Keratinocyte (primary cell): ENCODE measurements around the gene DIAPH2. TPM values are rescaled to one million over a fixed set of nuclear protein-coding genes. Genes with fewer than 3 reads are reported as not detected.

Experiments
- DNase-seq: peaks from one replicate; pipeline ENCODE4 v3.0.0-alpha.2; 2011; ENCODE audit warnings: low read depth, missing footprints, low spot score
- FAIRE-seq: peaks from 2 replicates; lab custom pipeline; 2011; peaks lifted over from hg19 to GRCh38; lab: Jason Lieb, UNC
- H2AFZ ChIP-seq: 2 replicates; pipeline ENCODE4 v1.6.0; 2012; ENCODE audit warnings: low read length, control low read depth, inconsistent platforms; ENCODE audit not compliant: control insufficient read depth
- H3K27ac ChIP-seq: 2 replicates; pipeline ENCODE4 v1.5.1; 2011; ENCODE audit warnings: low read length; ENCODE audit not compliant: control insufficient read depth, insufficient read depth
- H3K27me3 ChIP-seq: 3 replicates; pipeline ENCODE4 v1.6.0; 2011; ENCODE audit warnings: low read length; ENCODE audit not compliant: control insufficient read depth, insufficient read depth; ENCODE audit errors: extremely low read depth
- H3K36me3 ChIP-seq, 2 experiments: 2 replicates in 1 of 2; 3 replicates in 1 of 2; pipeline ENCODE4 v1.5.1; 2011; ENCODE audit warnings: low read length in 2 of 2, mild to moderate bottlenecking in 1 of 2; ENCODE audit not compliant: control insufficient read depth in 2 of 2, insufficient read depth in 2 of 2; ENCODE audit errors: extremely low read depth in 1 of 2
- H3K4me1 ChIP-seq: 3 replicates; pipeline ENCODE4 v1.5.1; 2011; ENCODE audit warnings: low read length; ENCODE audit not compliant: control insufficient read depth, insufficient read depth; ENCODE audit errors: extremely low read depth
- H3K4me2 ChIP-seq: 3 replicates; pipeline ENCODE4 v1.6.0; 2011; ENCODE audit warnings: low read depth, low read length; ENCODE audit not compliant: control insufficient read depth, insufficient read depth; ENCODE audit errors: extremely low read depth
- H3K4me3 ChIP-seq, 3 experiments: fragments of 200-600 bp in 1 of 3; sonication (generic) in 1 of 3; 2 replicates in 2 of 3; 3 replicates in 1 of 3; pipeline ENCODE4 v1.5.1; 2011 to 2016; ENCODE audit warnings: low read length in 3 of 3, mild to moderate bottlenecking in 3 of 3, control low read depth in 2 of 3, inconsistent platforms in 1 of 3, low read depth in 1 of 3, mixed read lengths in 1 of 3, mixed run types in 1 of 3, moderate library complexity in 1 of 3; ENCODE audit not compliant: control insufficient read depth in 2 of 3, insufficient read depth in 2 of 3; ENCODE audit errors: extremely low read depth in 1 of 3
- H3K79me2 ChIP-seq: 2 replicates; pipeline ENCODE4 v1.6.0; 2012; ENCODE audit warnings: low read length; ENCODE audit not compliant: control insufficient read depth, insufficient read depth
- H3K9ac ChIP-seq: 3 replicates; pipeline ENCODE4 v1.6.0; 2011; ENCODE audit warnings: low read length; ENCODE audit not compliant: control insufficient read depth, insufficient read depth; ENCODE audit errors: extremely low read depth
- H3K9me1 ChIP-seq: 3 replicates; pipeline ENCODE4 v1.6.0; 2011; ENCODE audit warnings: low read length; ENCODE audit not compliant: control insufficient read depth, insufficient read depth; ENCODE audit errors: extremely low read depth
- H3K9me3 ChIP-seq: 2 replicates; pipeline ENCODE4 v1.5.1; 2012; ENCODE audit warnings: low read depth, low read length; ENCODE audit not compliant: control insufficient read depth
- H4K20me1 ChIP-seq: 3 replicates; pipeline ENCODE4 v1.6.0; 2011; ENCODE audit warnings: low read length; ENCODE audit not compliant: control insufficient read depth, insufficient read depth; ENCODE audit errors: extremely low read depth
- EZH2 ChIP-seq: IDR thresholded peaks from one replicate; pipeline ENCODE4 v1.6.1; 2012; ENCODE audit warnings: inconsistent platforms, mild to moderate bottlenecking, low read length, moderate library complexity
- dilution Hi-C: fragments of 300-500 bp; cut with MboI; formaldehyde crosslinking; loops from one replicate; pipeline ENCODE4 v1.7.0; 2020; ENCODE audit warnings: low sequenced_read_pairs; ENCODE audit not compliant: extremely low pct_ligation_motif_present
- polyA plus RNA-seq, 5 experiments: library from polyadenylated mRNA; depleted of rRNA in 3 of 5; stranded (reverse) in 3 of 5; stranded (forward) in 1 of 5; unstranded in 1 of 5; fragments of >200 nt; gene quantifications; 1 replicate in 1 of 5; 2 replicates in 3 of 5; 3 replicates in 1 of 5; pipeline versions ENCODE4 v1.2.1 to v1.2.3, GENCODE V29; 2011 to 2012; ENCODE audit warnings: missing spikeins in 2 of 5, low read depth in 1 of 5, low replicate concordance in 1 of 5
- TF ChIP-seq, protein P1 (sequence below), 3 experiments: IDR thresholded peaks in 1 of 3; conservative IDR thresholded peaks in 1 of 3; optimal IDR thresholded peaks in 1 of 3; 2 replicates in 2 of 3; 3 replicates in 1 of 3; pipeline versions ENCODE3 to v1.5.1; 2011; ENCODE audit warnings: low read length in 3 of 3, mild to moderate bottlenecking in 3 of 3, moderate library complexity in 2 of 3, control low read depth in 1 of 3, inconsistent platforms in 1 of 3; ENCODE audit not compliant: insufficient read depth in 2 of 3; ENCODE audit errors: extremely low read depth in 1 of 3

DIAPH2 gene
- polyA plus RNA-seq, 1 donor (not counting 4 experiments of a cell fraction or from before 2014, with no cell fraction given) = 7.4 TPM

DNA sequence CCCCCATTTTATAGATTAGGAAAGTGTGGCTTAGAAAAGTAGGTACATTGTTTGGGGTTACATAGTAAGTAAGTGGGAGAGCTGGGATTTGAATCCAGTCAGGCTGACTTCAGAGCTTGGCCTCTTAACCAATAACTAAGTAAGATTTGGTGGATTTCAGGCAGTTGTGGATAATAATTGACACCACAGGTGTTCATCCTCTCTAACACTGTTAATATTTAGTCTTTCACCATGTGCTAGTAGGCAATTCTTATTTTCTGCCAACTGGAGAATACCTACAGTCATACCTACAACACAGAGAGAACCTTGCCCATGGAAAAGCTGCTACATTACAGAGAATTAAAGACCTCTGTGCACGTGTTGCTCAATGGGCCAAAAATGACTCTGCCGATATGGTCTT lies 89.5 kb downstream of the DIAPH2 start:
- dilution Hi-C loops = no loop called here
- Histone ChIP-seq H3K9me1 (no peaks in the 10 kb centered on the region), H3K79me2 (no peaks in the 10 kb centered on the region), H3K27ac (no peak overlapping the region), H3K9ac (no peak overlapping the region), H3K27me3 (no peaks in the 10 kb centered on the region), H3K9me3 (no peaks in the 10 kb centered on the region), H3K4me1 (peaks cover 3% of the 10 kb centered on the region), H4K20me1 (no peaks in the 10 kb centered on the region), H3K36me3 (no peaks in the 10 kb centered on the region), H2AFZ (no peak overlapping the region), H3K4me3 (no peak overlapping the region), H3K4me2 (no peak overlapping the region)
- FAIRE-seq (no peak), DNase-seq (no peak)
- no peak for TF ChIP-seq EZH2
- TF ChIP-seq, protein P1, sequence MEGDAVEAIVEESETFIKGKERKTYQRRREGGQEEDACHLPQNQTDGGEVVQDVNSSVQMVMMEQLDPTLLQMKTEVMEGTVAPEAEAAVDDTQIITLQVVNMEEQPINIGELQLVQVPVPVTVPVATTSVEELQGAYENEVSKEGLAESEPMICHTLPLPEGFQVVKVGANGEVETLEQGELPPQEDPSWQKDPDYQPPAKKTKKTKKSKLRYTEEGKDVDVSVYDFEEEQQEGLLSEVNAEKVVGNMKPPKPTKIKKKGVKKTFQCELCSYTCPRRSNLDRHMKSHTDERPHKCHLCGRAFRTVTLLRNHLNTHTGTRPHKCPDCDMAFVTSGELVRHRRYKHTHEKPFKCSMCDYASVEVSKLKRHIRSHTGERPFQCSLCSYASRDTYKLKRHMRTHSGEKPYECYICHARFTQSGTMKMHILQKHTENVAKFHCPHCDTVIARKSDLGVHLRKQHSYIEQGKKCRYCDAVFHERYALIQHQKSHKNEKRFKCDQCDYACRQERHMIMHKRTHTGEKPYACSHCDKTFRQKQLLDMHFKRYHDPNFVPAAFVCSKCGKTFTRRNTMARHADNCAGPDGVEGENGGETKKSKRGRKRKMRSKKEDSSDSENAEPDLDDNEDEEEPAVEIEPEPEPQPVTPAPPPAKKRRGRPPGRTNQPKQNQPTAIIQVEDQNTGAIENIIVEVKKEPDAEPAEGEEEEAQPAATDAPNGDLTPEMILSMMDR (optimal IDR thresholded peaks at IDR 0.05 in 1 of 3, IDR thresholded peaks at IDR 0.05 in 1 of 3, conservative IDR thresholded peaks at IDR 0.05 in 1 of 3; ENCODE audit: extremely low read depth in 1 of 3, insufficient read depth in 2 of 3, low read length in 3 of 3) = no peak

GRCh38 chrX:96776966-96777365 lies 92.3 kb downstream of the DIAPH2 start:
- Histone ChIP-seq H3K4me3 (no peak overlapping the region), H3K27ac (no peak overlapping the region), H3K36me3 (no peaks in the 10 kb centered on the region), H4K20me1 (no peaks in the 10 kb centered on the region), H2AFZ (no peak overlapping the region), H3K9ac (no peak overlapping the region), H3K27me3 (no peaks in the 10 kb centered on the region), H3K9me1 (no peaks in the 10 kb centered on the region), H3K4me2 (no peak overlapping the region), H3K4me1 (peaks cover 3% of the 10 kb centered on the region), H3K9me3 (no peaks in the 10 kb centered on the region), H3K79me2 (no peaks in the 10 kb centered on the region)
- TF ChIP-seq, protein P1 (optimal IDR thresholded peaks at IDR 0.05 in 1 of 3, IDR thresholded peaks at IDR 0.05 in 1 of 3, conservative IDR thresholded peaks at IDR 0.05 in 1 of 3; ENCODE audit: extremely low read depth in 1 of 3, insufficient read depth in 2 of 3, low read length in 3 of 3) = no peak
- TF ChIP-seq EZH2 = no peak
- dilution Hi-C loops = no loop called here
- no peak for DNase-seq
- no peak for FAIRE-seq
